COR-L47 (cell line): ENCODE results near the gene TNP2.

ENCODE experiments used
- DNase-seq: peaks from one replicate; lab custom pipeline; 2025; lab: John Stamatoyannopoulos, UW

TNP2 gene

GRCh38 chr16:11240636-11241473, 28.3 kb downstream of the TNP2 start:
- DNase-seq: no peak

- no peak for DNase-seq
Measured at GRCh38 chr16:11239644-11240632, 29.2 kb downstream of the TNP2 start.

DNA sequence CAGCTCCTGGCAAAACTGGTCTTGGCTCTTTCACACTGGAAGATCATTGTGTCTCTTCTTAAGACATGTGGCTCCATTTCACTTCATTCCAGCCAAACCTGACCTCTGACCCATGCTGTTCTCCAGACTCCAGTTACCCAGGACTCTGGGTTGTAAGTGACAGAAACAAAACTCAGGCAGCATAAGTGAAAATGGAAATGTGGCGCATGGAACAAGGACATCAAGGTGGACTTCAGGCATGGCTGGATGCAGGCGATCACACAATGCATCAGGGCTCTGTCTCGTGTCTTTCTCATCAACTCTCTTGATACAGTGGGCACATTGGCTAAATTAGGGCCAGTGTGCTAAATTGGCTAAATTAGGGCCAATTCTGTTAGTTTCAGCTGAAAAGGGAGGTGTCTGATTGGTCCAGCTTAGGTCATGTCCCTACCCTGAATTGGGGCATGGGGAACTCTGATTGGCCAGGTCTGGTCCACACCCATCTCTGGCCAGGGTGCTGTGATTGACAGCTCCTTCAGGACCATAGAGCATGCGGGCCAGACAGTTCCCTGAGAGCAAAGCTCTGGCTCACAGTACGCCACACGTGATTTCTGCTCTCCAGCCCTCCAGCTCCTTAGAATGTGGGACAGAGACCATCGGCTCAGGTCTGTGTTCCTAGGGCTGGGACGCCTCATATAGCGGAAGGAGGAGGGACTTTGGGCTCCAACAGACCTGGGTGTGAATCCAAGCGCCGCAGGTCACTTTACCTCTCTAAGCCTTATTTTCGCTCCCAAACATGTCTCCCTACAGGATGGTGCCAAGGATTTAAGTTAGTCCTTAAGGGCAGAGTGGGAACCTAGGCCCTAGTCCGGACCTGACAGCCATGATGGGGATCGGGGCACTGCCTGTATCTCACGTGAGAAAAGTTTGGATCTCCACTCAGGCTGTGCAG, 30.6 kb downstream of the TNP2 start:
- no peak for DNase-seq

DNA sequence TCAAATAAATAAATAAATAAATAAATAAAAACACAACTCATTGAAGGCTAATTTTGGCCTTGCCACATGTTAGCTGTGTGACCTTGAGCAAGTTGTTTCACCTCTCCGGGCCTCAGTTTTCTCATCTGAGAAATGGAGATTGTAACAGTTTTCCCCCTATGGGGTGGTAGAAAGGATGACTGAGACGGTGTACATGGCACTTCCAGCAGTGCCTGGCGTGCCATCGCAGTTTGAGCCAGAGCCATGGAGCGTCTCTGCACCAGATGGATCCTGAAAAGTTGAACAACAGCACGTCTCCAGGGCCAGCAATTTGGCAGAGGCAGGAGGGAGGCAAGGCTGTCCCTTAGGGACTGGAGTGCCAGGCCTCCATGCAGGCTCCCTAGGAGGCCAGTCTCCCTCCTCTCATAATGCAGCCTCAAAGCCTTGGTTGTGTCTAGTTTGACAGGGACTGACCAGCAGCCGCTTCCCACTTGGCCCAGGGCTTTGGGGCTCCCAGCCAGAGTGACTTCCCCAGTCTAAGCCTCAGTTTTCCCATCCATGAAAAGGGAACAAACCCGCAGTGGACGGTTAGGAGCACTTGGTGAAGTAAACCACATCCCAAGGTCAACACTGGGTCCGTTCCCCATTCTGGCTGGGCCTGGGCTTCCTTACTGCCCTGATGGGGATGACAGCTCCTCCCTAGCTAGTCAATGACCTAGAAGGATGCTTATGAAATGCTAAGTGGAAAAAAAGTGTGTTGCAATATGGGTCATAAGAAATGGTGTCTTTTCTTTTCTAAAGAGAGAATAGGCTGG, 32.5 kb downstream of the TNP2 start:
- no peak for DNase-seq

GRCh38 chr16:11235703-11235991, 33.5 kb downstream of the TNP2 start:
- no peak for DNase-seq

- no peak for DNase-seq
Measured at GRCh38 chr16:11234884-11235702, 34.0 kb downstream of the TNP2 start.

- no peak for DNase-seq
Measured at GRCh38 chr16:11233727-11234376, 35.3 kb downstream of the TNP2 start.

DNA sequence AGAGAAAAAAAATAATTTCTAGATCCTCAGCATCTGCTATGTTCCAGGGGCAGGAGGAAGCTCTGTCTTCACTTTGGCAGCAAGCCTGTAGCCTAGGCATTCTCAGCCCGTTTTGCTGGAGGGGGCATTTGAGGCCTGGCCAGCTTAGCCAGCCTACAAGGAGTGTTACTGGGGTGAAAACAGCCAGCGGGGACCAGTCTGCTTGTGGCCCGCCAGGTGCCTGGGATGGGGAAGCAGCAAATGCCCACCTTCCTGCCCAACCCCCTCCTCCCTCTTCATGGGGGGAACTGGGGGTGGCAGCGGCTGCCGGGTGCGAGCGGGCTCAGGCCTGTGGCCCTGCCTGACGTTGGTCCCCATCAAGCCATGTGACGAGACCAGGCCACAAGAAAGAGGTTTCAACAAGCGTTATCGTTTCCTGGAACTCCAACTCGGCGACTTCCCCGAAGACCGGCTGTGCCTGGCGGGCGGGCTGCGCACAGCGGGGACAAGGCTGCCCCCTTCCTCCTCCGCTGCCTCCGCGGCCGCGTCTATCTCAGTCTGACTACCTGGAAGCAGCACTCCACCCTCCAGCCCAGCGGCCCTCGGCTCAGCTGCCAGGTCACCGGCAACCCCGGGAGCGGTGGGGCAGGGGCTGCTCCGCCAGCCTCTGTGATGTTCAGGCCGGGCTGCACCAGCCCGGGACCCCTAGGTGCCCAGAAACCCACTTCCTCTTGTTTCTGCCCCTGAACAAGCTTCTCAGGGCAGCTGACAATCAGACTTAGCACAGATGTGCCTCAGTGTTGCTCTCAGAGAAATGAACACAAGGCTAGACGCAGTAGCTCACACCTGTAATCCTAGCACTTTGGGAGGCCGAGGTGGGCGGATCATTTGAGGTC, 36.0 kb downstream of the TNP2 start:
- DNase-seq: no peak

DNA sequence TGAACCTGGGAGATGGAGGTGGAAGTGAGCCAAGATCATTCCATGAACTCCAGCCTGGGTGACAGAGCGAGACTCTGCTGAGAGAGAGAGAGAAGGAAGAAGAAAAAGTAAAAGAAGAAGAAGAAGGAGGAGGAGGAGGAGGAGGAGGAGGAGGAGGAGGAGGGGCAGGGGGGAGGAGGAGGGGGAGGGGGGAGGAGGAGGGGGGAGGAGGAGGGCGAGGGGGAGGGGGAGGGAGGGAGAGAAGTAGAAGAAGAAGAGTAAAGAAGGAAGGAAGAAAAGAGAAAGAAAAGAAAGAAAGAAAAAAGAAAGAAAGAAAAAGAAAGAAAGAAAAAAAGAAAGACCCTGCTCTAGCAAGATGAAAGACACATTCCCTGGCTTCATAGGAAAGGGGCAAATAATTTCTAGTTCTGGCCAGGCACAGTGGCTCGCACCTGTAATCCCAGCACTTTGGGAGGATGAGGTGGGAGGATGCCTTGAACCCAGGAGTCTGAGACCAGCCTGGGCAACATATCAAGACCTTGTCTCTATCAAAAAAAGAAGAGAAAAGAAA, 36.7 kb downstream of the TNP2 start:
- no peak for DNase-seq

DNA sequence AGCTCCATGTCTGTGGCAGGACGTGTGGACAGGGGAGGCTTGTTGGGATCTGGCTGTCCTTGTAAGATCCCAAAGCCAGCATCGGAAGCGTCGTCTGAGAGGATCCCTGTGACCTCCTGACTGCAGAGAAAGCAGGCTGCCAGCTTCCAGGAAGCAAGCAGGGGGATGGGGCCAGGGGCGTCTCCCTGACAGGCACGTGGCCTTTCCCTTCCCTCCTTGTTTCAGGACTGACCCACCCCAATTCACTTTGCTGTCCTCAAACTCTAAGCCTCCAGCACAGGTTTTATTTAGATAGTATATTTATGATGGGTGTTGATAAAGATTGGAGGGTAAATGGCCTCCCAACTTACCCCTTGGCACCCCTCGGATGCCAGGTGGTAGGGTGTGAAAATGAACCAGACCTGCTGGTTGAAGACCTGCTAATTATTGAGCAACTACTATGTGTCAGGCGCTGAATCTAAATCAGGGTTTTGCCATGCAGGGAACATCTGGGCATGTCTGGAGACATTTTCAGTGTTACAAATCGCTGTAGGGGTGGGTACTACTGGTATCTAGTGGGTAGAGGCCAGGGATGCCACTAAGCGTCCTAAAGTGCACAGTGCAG, 37.7 kb downstream of the TNP2 start:
- DNase-seq: no peak

DNA sequence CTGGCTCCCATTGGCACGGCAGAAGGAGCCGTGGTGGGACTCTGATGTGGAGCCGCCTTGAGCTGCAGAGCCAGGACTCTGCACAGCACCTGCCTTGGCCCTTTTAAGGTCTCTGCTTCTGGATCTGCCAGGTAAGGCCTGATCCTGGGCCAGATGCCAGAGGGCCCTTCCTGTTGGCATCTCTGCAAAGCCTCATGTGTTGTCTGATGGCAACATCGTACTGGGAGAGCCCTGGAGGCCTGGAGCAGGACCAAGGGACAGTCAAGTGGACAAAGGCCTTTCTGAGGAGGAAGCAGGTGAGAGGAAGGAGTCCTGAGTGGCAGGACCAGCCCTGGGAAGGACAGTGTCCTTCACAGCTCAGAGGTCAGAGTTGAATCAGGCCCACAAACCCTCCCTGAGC, 39.2 kb downstream of the TNP2 start:
- DNase-seq: no peak

DNA sequence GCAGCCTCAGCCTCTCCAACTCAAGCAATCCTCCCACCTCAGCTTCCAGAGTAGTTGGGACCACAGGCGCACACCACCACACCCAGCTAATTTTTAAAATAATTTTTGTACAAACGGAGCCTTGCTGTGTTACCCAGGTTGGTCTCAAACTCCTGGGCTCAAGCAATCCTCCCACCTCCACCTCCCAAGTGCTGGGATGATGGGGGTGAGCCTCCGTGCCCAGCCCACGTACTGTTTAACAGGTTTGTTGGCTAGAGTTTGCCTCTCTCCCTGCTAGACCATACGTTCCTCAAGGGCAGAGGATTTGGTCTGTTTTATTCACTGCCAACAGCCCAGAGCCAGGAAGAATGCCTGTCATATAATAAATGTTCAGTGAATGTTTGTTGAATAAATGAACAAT, 39.7 kb downstream of the TNP2 start:
- no peak for DNase-seq

GRCh38 chr16:11225677-11226549, 43.2 kb downstream of the TNP2 start:
- no peak for DNase-seq

DNA sequence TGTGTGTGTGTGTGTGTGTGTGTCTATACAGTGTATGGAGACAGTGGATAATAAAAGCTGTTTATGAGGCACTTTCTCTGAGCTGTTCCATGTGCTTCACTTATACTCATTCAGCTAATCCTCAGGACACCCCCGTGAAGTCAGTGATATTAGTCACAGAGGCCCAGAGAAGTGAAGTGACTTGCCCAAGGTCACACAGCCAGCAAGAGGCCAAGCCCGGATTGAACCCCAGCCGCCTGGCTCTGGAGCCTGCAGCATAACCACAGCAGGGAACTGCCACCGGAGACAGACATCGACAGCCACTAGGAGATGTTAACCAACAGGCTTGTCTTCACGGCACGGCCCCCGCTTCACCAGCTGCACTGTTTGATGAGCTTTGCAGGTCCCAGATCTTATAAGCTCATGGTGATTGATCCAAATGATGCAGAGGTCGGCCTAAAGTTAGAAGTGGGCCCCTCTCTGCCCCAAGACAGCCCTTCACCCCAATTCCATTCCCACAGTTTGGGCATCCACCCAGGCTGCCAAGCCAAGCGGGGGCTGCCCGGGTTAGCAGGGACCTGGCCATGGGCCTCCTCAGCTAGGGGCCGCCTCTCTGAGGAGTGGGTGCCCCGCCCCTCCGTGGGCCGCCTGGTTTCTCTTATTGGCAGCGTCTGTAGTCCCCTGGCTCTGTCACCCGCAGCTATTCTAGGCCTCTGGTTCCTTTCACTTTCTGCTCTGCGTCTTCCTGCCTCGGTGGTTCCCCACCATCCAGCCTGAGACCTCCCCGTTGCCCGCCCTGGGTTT, 44.0 kb downstream of the TNP2 start:
- DNase-seq: no peak

DNA sequence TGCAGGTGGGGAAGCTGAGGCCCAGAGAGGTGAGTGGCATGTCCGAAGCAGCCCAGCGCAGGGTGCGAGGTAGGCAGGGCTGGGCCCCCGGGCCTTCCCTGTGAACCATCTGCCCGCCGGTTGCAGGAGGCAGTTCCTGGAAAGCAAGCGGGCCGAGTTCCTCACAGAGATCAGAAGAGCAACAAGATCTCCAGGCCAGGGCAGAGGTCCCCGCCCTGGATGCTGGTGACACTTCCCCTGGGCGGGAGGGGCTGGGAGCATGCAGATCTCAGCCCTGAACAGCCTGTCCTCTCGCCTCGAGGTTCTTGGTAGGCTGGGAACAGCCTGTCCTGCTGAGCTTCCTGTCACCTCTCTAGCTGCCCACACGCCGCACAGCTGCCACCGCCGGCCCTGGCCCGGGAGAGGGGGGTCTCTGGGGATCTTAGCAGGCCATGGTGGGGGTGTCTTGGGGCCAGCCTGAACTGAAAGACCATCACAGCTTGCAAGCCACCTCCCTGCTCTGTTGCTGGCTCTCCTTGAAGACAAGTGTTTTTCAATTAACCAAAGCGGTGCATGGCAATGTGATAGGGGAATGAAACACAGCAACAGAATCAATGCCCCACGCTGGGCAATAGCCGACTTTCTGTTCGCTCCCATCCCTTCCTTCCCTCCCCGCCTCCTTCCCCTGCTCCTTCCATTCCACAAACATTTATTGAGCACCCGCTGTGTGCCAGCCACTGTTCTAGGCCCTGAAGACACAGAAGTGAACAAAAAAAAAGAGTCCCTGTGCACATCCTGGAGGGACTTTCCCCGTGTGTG, 44.8 kb downstream of the TNP2 start:
- no peak for DNase-seq
